Pancreas (tissue), 10 donors: ENCODE results near the gene GPR146. TPM values are rescaled to one million over a fixed set of nuclear protein-coding genes. Genes with fewer than 3 reads are reported as not detected.

Experiments used
- ATAC-seq, 4 donors: fragments of 200-7000 bp; cut with Tn5 transposase; one replicate each; pipeline versions ENCODE4 v1.8.0 to v1.9.1; 2020; ENCODE audit warnings: mild to moderate bottlenecking in 4 of 4, moderate library complexity in 4 of 4
- DNase-seq, 6 donors: peaks; one replicate each; pipeline ENCODE4 v3.0.0-alpha.2; 2020
- FAIRE-seq: peaks from 2 replicates; lab custom pipeline; 2012; peaks lifted over from hg19 to GRCh38; lab: Jason Lieb, UNC
- H3K27ac ChIP-seq, 4 donors: fragments of 200-600 bp; sonication (generic); 1 replicate in 3 of 4; 2 replicates in 1 of 4; pipeline versions ENCODE4 v1.5.0 to v1.8.0; 2020
- H3K27me3 ChIP-seq, 4 donors: fragments of 200-600 bp; one replicate each; pipeline ENCODE4 v1.8.0; 2021
- H3K36me3 ChIP-seq, 3 donors: fragments of 200-600 bp; sonication (generic) in 1 of 3; one replicate each; pipeline versions ENCODE4 v1.5.0 to v1.8.0; 2020 to 2021
- H3K4me1 ChIP-seq, 3 donors: fragments of 200-600 bp; one replicate each; pipeline ENCODE4 v1.8.0; 2021
- H3K4me3 ChIP-seq, 4 donors: fragments of 200-600 bp; sonication (generic) in 2 of 4; one replicate each; pipeline versions ENCODE4 v1.5.0 to v1.8.0; 2020 to 2021
- H3K9me3 ChIP-seq, 4 donors: fragments of 200-600 bp; one replicate each; pipeline ENCODE4 v1.8.0; 2021
- WGBS, 2 donors: extraction: QIAGEN DNeasy Blood & Tissue Kit; methylation state at CpG; one replicate each; pipeline ENCODE4 v1.1.7; 2013; 5-methylcytosine and 5-hydroxymethylcytosine counted together
- intact Hi-C, 3 donors: fragments of 100-400 bp; cut with DNase I; formaldehyde crosslinking; loops; one replicate each; pipeline versions ENCODE4 v1.11.1 to v1.14.2; 2022
- polyA plus RNA-seq, 2 donors: library from polyadenylated mRNA; stranded (reverse); fragments of 200-250 nt; gene quantifications; one replicate each; pipeline ENCODE4 v1.2.3, GENCODE V29; 2013
- total RNA-seq, 6 donors: library from RNA; stranded (reverse); fragmentation: NEBNext Ultra II Directional in 4 of 6; extraction: Animal tissue kit (Norgen Biotek cat#: 25700) in 4 of 6; gene quantifications; one replicate each; pipeline versions ENCODE4 v1.2.1 to v1.2.4, GENCODE V29; 2021 to 2023
- TF ChIP-seq, protein P1 (sequence below), 4 donors: fragments of 200-600 bp; sonication (generic) in 3 of 4; IDR thresholded peaks; one replicate each; pipeline versions ENCODE4 v1.5.0 to v1.8.0; 2021; ENCODE audit warnings: antibody characterized with exemption in 4 of 4
- donor health status: healthy with polysubstance abuse.
- donor health status: DM: no; HTN: no; CAD: no; lungs with moderate emphysema.
- donor health status: DM: no; HTN: no; CAD: no.
- donor health status: control.
- donor health status: control.
- donor health status: Bipolar disorder and iron deficiency.
- donor health status: DM: yes; HTN: yes; CAD: no.
- donor health status: DM: no; HTN: no; CAD: no.
- donor health status: DM: no; HTN: no; CAD: no.
- donor health status: DM: yes; HTN: yes; CAD: no.

The GPR146 gene
- total and polyA plus RNA-seq, 8 donors = 3.4 to 6.5 (median 4.1) TPM

DNA sequence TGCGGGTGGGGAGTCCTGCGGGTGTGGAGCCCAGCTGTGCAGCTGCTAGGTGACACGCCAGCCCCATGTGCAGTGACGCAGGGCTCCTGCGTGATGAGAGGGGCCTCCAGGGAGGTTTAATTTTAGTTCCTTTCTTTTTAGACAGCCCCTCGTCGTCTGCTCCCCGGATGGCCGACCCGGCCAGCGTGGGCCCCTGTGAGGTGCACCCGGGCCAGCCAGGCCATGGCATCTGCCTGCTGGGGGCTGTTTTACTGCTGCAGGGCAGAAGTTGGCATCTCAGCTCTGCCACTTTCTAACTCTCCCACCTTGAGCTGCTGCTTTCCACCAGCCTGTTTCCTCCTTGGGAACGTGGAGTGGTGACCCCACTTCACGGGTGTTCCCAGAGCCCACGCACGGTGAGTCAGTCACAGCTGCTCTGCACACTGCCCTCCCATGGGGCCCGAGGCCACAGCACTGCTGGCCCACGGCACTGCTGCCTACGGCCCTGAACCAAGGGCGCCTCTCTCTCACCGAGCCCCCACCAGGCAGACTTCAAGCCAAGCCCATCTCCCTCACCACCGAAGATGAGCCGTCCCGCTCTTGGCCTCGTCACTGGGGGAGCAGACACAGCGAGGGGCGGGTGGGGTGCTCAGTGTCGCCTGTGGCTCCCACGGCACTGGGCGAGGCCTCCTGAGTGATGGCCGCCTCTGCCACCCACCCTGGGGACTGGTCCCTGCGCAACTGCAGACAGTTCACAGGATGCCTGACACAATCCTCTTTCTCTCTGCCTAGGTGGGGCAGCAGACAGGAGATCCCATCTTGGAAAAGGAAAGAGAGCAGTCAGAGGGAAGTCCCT, 40.1 kb upstream of the GPR146 start:
- DNase-seq = peak in 2 of 6 donors; percentile 27 to 56
- ATAC-seq = no peak
- WGBS, 2 donors = 86 to 88% methylated on average over 32 of the region's 32 CpGs

DNA sequence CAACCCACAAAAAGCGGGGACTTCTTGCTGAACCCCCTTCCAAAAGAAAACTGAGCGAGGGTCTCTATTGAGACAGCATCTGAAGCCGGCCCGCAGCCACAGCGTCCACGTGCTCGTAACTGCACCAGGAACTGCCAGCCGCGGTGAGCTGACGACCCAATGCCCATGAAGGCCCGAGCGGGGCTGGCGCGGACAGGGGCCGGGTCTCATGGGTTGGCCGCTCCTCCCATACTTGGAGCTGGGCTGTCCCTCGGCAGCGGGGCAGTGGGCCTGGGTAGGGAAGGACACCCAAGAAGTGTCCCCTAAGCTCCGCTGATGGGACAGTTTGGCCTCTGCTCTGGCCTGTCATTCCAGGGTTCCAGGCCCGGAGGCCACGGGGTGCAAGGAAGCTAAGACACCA, 39.0 kb upstream of the GPR146 start:
- WGBS, 2 donors = 92 to 97% methylated on average over 19 to 21 of the region's 21 CpGs
- intact Hi-C loops = no loop called here
- no peak overlapping the region for H3K4me3 ChIP-seq
- no peaks in the 10 kb centered on the region for H3K9me3 ChIP-seq
- FAIRE-seq (no peak), ATAC-seq (no peak), DNase-seq (peak in 2 of 6 donors; percentile 23 to 72)
- H3K36me3 ChIP-seq = peaks cover 0 to 4% (median 0%) of the 10 kb centered on the region in 3 donors
- H3K27ac ChIP-seq = no peak overlapping the region
- no peaks in the 10 kb centered on the region for H3K4me1 ChIP-seq
- TF ChIP-seq, protein P1, sequence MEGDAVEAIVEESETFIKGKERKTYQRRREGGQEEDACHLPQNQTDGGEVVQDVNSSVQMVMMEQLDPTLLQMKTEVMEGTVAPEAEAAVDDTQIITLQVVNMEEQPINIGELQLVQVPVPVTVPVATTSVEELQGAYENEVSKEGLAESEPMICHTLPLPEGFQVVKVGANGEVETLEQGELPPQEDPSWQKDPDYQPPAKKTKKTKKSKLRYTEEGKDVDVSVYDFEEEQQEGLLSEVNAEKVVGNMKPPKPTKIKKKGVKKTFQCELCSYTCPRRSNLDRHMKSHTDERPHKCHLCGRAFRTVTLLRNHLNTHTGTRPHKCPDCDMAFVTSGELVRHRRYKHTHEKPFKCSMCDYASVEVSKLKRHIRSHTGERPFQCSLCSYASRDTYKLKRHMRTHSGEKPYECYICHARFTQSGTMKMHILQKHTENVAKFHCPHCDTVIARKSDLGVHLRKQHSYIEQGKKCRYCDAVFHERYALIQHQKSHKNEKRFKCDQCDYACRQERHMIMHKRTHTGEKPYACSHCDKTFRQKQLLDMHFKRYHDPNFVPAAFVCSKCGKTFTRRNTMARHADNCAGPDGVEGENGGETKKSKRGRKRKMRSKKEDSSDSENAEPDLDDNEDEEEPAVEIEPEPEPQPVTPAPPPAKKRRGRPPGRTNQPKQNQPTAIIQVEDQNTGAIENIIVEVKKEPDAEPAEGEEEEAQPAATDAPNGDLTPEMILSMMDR (IDR thresholded peaks at IDR 0.05) = no peak
- no peaks in the 10 kb centered on the region for H3K27me3 ChIP-seq

More for the DNA sequence above, 40.1 kb upstream of the GPR146 start:
- Histone ChIP-seq H3K36me3 (peaks cover 0 to 12% (median 0%) of the 10 kb centered on the region in 3 donors), H3K9me3 (no peaks in the 10 kb centered on the region), H3K4me1 (no peaks in the 10 kb centered on the region), H3K27ac (no peak overlapping the region), H3K27me3 (no peaks in the 10 kb centered on the region), H3K4me3 (no peak overlapping the region)
- TF ChIP-seq, protein P1 (IDR thresholded peaks at IDR 0.05) = no peak
- intact Hi-C loops = no loop called here
- no peak for FAIRE-seq

DNA sequence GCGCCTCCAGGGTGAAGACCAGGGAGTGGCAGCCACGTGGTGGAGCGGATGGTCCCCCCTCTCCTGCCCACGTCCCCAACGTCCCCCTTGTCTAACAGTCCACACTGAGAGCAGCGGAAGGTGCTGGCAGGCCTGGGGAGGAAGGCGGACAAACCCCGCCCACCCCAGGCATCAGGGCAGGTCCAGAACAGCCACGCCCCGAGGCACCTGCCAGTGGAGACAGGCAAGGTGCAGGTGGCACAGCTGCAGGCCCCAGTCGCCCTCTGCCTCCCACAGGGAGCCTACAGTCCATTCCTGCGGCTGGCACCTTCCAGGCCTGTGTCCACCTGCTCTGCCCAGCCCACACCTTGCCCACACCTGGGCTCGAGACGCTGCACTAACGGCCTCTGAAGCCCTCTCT, 36.4 kb upstream of the GPR146 start:
- no peak for FAIRE-seq
- H3K4me1 ChIP-seq = no peaks in the 10 kb centered on the region
- TF ChIP-seq, protein P1 (IDR thresholded peaks at IDR 0.05) = no peak
- H3K4me3 ChIP-seq = no peak overlapping the region
- intact Hi-C loops = no loop called here
- 83 to 84% methylated on average over 15 of the region's 15 CpGs for WGBS, 2 donors
- peaks cover 0 to 4% (median 0%) of the 10 kb centered on the region in 3 donors for H3K36me3 ChIP-seq
- DNase-seq = peak in 1 of 6 donors; percentile 24
- H3K9me3 ChIP-seq = no peaks in the 10 kb centered on the region
- ATAC-seq = peak in 2 of 4 donors; percentile 29 to 35
- H3K27ac ChIP-seq = no peak overlapping the region
- no peaks in the 10 kb centered on the region for H3K27me3 ChIP-seq

DNA sequence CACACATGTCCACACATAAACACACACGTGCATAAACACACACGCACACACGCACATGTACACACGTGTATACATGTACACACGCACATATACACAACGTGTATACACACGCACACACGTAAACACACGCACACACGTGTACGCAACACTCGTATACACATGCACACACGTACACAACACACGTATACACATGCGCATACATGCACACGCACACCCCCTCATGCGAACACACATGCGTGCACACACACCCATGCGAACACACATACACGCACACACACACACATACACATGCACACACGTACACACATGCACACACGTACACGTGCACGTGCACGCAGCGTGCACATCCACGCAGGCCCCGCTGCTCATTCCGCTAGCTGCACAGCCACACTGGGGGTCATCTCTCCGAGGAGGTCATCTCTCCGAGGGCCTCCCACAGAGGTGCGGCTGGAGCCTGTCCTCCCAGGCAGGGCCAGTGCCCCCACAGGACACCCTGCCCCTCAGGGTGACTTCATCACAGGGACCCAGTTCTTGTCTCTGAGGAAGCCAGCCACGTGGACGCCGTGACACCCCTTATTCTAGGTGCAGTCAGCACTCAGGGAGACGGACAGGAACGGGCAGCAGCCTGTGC, 35.5 kb upstream of the GPR146 start:
- DNase-seq (no peak), ATAC-seq (no peak), FAIRE-seq (no peak)
- no peaks in the 10 kb centered on the region for H3K4me1 ChIP-seq
- no peak overlapping the region for H3K4me3 ChIP-seq
- no peaks in the 10 kb centered on the region for H3K9me3 ChIP-seq
- 92 to 93% methylated on average over 37 of the region's 37 CpGs for WGBS, 2 donors
- TF ChIP-seq, protein P1 (IDR thresholded peaks at IDR 0.05) = no peak
- no peak overlapping the region for H3K27ac ChIP-seq
- H3K27me3 ChIP-seq = no peaks in the 10 kb centered on the region
- peaks cover 0 to 4% (median 0%) of the 10 kb centered on the region in 3 donors for H3K36me3 ChIP-seq
- intact Hi-C loops = no loop called here
